Osteocyte (in vitro differentiated cells): Measurements from ENCODE around the gene IFITM2. TPM values are rescaled to one million over a fixed set of nuclear protein-coding genes. Genes with fewer than 3 reads are reported as not detected.
"Not testable (repeated sequence)": the region's sequence is repeated elsewhere in the genome, so short reads cannot be mapped to it uniquely, and the experiment has no call there.

Source experiments
- DNase-seq: peaks from one replicate; pipeline ENCODE4 v3.0.0; 2021; ENCODE audit warnings: mixed read lengths; ENCODE audit not compliant: unreplicated experiment; ENCODE audit errors: extremely low spot score
- H3K27ac Mint-ChIP-seq: one replicate; pipeline ENCODE4 v1.8.0; 2021; ENCODE audit warnings: mild to moderate bottlenecking, mixed read lengths; ENCODE audit not compliant: unreplicated experiment
- H3K27me3 Mint-ChIP-seq: one replicate; pipeline ENCODE4 v1.8.0; 2021; ENCODE audit warnings: mixed read lengths; ENCODE audit not compliant: unreplicated experiment
- H3K36me3 Mint-ChIP-seq: one replicate; pipeline ENCODE4 v1.8.0; 2021; ENCODE audit warnings: mixed read lengths; ENCODE audit not compliant: unreplicated experiment
- H3K4me1 Mint-ChIP-seq: one replicate; pipeline ENCODE4 v1.8.0; 2021; ENCODE audit warnings: mixed read lengths; ENCODE audit not compliant: unreplicated experiment
- H3K4me3 Mint-ChIP-seq: one replicate; pipeline ENCODE4 v1.8.0; 2021; ENCODE audit warnings: mild to moderate bottlenecking, moderate library complexity, mixed read lengths; ENCODE audit not compliant: unreplicated experiment
- H3K9me3 Mint-ChIP-seq: one replicate; pipeline ENCODE4 v1.8.0; 2021; ENCODE audit warnings: mixed read lengths; ENCODE audit not compliant: unreplicated experiment
- total RNA-seq: library from RNA; stranded (reverse); gene quantifications from 2 replicates; pipeline ENCODE4 v1.2.1, GENCODE V29; 2021
- TF ChIP-seq, protein P1 (sequence below): fragments of 200-600 bp; sonication (generic); IDR thresholded peaks from 2 replicates; pipeline ENCODE4 v1.5.0; 2021; ENCODE audit warnings: antibody characterized with exemption, mild to moderate bottlenecking, moderate library complexity

Gene IFITM2
- total RNA-seq, 1 donor from 2014 or later: 698 TPM

DNA sequence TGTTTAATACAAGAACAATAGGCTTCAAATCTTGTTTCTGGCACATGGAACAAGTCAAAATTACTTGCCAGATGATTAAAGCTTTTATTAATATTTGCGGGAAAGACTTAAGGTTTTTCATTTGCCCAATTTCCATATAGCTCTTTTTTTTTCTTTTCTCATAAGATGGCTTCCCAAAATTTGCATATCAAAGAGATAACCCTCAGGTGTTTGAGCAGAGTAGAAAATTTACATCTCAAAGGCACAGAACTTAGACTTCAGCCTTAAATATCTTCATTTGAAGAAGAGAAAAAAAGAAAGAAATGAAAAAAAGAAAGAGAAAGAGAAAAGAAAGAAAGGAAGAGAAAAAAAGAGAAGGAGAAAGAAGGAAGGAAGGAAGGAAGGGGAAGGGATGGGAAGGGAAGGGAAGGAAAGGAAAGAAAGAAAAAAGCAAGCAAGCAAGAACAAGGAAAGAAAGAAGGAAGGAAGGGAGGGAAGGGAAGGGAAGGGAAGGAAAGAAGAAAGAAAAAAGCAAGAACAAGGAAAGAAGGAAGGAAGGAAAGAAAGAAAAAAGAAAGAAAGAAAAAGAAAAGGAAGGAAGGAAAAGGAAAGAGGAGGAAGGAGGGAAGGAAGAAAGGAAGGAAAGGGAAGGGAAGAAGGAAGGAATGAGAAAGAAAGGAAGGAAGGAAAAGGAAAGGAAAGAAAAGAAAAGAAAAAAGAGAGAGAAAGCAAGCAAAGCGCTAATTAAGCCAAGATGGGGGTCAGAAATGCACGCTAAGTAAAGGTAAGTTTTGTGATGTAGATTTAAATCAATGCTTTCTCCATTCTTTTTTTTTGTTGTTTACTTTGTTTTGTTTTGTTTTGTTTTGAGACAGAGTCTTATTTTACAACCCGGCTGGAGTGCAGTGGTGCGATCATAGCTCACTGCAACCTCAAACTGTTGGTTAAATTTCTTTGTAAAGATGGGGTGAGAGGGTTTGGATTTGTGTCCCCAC lies 33.2 kb downstream of the IFITM2 start:
- Mint-ChIP-seq H3K27me3 (peaks cover 5% of the 10 kb centered on the region), H3K36me3 (no peaks in the 10 kb centered on the region), H3K27ac (no peak overlapping the region), H3K4me1 (peaks cover 24% of the 10 kb centered on the region), H3K4me3 (no peak overlapping the region), H3K9me3 (no peaks in the 10 kb centered on the region)
- no peak for DNase-seq
- TF ChIP-seq, protein P1, sequence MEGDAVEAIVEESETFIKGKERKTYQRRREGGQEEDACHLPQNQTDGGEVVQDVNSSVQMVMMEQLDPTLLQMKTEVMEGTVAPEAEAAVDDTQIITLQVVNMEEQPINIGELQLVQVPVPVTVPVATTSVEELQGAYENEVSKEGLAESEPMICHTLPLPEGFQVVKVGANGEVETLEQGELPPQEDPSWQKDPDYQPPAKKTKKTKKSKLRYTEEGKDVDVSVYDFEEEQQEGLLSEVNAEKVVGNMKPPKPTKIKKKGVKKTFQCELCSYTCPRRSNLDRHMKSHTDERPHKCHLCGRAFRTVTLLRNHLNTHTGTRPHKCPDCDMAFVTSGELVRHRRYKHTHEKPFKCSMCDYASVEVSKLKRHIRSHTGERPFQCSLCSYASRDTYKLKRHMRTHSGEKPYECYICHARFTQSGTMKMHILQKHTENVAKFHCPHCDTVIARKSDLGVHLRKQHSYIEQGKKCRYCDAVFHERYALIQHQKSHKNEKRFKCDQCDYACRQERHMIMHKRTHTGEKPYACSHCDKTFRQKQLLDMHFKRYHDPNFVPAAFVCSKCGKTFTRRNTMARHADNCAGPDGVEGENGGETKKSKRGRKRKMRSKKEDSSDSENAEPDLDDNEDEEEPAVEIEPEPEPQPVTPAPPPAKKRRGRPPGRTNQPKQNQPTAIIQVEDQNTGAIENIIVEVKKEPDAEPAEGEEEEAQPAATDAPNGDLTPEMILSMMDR: no peak

DNA sequence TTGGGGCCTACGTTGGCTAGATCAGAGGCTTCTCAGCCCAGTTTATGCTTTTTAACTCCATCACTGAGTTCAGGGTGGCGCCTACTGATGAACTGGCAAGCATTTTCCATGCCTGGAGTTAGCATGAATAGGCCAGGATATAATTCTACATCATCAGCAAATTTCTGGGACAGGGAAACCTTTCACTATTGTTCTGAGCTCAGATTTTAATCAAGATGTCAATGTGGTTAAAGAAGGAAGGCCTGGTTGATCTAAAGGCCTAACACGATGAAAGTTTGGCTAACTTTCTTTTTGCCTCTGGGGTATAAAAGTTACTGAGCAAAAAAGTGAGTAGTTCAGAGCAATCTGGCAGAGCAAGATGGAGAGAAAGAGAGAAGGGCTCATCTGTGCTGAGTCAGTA lies 34.7 kb downstream of the IFITM2 start:
- Mint-ChIP-seq H3K27me3 (peaks cover 5% of the 10 kb centered on the region), H3K36me3 (no peaks in the 10 kb centered on the region), H3K9me3 (no peaks in the 10 kb centered on the region), H3K4me1 (peaks cover 9% of the 10 kb centered on the region), H3K4me3 (no peak overlapping the region), H3K27ac (peak overlapping the region; percentile 55)
- TF ChIP-seq, protein P1: no peak
- DNase-seq: no peak

DNA sequence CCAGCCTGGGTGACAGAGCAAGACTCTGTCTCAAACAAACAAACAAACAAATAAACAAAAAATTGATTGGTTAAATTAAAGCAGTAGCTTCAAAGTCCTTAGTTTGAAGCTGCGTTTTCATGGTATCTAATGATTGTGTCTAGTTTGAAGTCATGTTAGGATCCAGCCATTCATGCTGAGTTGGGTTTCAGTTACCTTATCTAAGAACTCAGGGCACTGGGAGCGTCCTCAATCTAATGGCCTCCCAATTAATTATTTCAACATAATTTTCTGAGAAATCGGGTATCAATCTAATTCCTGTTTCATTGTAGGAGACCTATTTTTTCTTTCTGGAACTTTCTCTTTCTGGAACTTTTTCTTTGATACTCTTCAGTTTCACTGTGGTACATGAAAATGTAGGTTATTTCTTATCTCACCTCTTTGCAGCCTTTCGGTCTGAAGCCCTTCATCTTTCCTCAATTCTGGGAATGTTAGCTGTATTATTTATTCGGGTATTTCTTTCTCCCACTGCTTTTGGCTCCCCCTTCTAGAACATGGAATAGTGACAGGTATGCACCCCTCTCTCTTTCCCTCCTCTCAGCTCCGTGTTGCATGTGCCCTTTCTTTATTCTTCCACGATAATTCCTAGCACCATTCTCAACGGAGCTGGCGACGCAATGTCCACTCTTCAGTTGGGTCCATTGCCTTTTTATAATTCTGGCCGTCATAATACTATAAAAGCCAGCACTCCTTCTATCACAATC lies 37.4 kb downstream of the IFITM2 start:
- Mint-ChIP-seq H3K4me1 (peaks cover 4% of the 10 kb centered on the region), H3K4me3 (no peak overlapping the region), H3K36me3 (no peaks in the 10 kb centered on the region), H3K27me3 (peaks cover 5% of the 10 kb centered on the region), H3K27ac (no peak overlapping the region), H3K9me3 (no peaks in the 10 kb centered on the region)
- no peak for DNase-seq
- TF ChIP-seq, protein P1: no peak

DNA sequence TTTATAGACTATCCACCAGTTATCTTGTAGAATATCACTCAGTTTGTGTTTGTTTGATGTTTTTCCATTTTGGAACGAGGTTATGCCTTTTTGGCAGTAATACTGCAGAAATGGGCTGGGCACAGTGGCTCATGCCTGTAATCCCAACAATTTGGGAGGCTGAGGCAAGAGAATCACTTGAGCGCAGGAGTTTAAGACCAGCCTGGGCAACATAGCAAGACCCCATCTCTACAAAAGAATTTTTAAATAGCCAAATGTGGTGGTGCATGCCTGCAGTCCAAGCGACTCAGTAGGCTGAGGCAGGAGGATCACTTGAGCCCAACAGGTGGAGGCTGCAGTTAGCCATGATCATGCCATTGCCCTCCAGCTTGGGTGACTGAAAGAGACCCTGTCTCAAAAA lies 38.9 kb downstream of the IFITM2 start:
- DNase-seq: no peak
- TF ChIP-seq, protein P1: no peak
- no peaks in the 10 kb centered on the region for H3K27me3 Mint-ChIP-seq
- H3K9me3 Mint-ChIP-seq: no peaks in the 10 kb centered on the region
- no peak overlapping the region for H3K27ac Mint-ChIP-seq
- no peaks in the 10 kb centered on the region for H3K36me3 Mint-ChIP-seq
- no peak overlapping the region for H3K4me3 Mint-ChIP-seq
- H3K4me1 Mint-ChIP-seq: peaks cover 13% of the 10 kb centered on the region

DNA sequence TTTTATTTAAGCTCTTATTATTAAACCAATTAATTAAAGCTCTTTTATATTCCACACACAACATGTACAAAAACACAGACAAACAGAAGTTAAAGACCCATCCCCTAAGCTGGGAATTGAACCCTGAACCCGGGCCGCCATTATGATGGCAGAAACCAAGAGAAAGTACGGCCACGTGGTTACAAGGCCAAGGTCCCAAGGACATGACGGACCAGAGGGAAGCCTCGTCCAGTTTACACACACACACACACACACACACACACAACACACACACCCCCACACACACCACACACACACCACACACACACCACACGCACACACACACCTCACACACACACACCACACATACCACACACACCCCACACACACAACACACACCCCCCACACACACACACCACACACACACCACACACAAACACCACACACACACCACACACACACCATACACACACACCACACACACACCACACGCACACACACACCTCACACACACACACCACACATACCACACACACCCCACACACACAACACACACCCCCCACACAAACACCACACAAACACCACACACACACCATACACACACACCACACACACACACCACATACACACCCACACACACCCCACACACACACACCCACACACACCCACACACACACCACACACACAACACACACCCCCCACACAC lies 41.8 kb downstream of the IFITM2 start:
- not testable (repeated sequence) for H3K27ac Mint-ChIP-seq, H3K36me3 Mint-ChIP-seq, H3K4me3 Mint-ChIP-seq, H3K27me3 Mint-ChIP-seq, DNase-seq, H3K9me3 Mint-ChIP-seq
- peaks cover 29% of the 10 kb centered on the region for H3K4me1 Mint-ChIP-seq

DNA sequence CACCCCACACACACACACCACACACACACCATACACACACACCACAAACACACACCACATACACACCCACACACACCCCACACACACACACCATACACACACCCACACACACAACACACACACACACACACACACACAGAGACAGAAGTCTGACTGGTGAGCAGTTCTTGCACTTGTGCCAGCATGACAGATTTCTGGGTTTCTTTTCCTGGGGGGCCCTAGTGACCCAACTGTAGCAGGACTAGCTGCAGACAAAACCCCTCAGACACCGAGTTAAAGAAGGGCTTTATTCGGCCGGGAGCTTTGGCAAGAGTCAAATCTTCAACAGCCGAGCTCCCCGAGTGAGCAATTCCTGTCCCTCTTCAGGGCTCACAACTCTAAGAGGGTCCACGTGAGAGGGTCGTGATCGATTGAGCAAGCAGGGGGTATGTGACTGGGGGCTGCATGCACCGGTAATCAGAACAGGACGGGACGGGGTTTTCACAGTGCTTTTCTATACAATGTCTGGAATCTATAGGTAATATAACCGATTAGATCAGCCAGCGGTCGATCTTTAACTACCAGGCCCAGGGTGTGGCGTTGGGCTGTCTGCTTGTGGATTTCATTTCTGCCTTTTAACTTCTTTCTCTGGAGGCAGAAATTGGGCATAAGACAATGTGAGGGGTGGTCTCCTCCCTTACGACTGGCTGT lies 42.6 kb downstream of the IFITM2 start:
- DNase-seq, H3K27me3 Mint-ChIP-seq, H3K4me3 Mint-ChIP-seq, H3K27ac Mint-ChIP-seq, H3K9me3 Mint-ChIP-seq, H3K36me3 Mint-ChIP-seq: not testable (repeated sequence)
- H3K4me1 Mint-ChIP-seq: peaks cover 35% of the 10 kb centered on the region
